Effector memory CD4-positive, alpha-beta T cell (primary cell): ENCODE measurements around the gene SLC5A2.
"Not testable (repeated sequence)": the region's sequence is repeated elsewhere in the genome, so short reads cannot be mapped to it uniquely, and the experiment has no call there.

ENCODE experiments used
- DNase-seq, 3 donors: peaks; one replicate each; pipeline ENCODE4 v3.0.0-alpha.2; 2020
- H3K27ac ChIP-seq: 2 replicates; pipeline ENCODE4 v1.7.0; 2013; ENCODE audit warnings: mild to moderate bottlenecking, low read length, moderate library complexity; ENCODE audit not compliant: insufficient read depth, poor library complexity, severe bottlenecking
- H3K27me3 ChIP-seq: replicated peaks from 2 replicates; pipeline ENCODE4 v1.7.0; 2013; ENCODE audit warnings: mild to moderate bottlenecking, low read length; ENCODE audit not compliant: insufficient read depth, control insufficient read depth, poor library complexity, severe bottlenecking
- H3K36me3 ChIP-seq: 2 replicates; pipeline ENCODE4 v1.7.0; 2013; ENCODE audit warnings: mild to moderate bottlenecking, low read length, moderate library complexity; ENCODE audit not compliant: control insufficient read depth, insufficient read depth
- H3K4me1 ChIP-seq: 2 replicates; pipeline ENCODE4 v1.7.0; 2013; ENCODE audit warnings: low read length, mild to moderate bottlenecking; ENCODE audit not compliant: control insufficient read depth, insufficient read depth, poor library complexity, severe bottlenecking
- H3K4me3 ChIP-seq: 2 replicates; pipeline ENCODE4 v1.7.0; 2013; ENCODE audit warnings: low read length, low read depth, mild to moderate bottlenecking; ENCODE audit not compliant: insufficient read depth, poor library complexity, severe bottlenecking
- H3K9me3 ChIP-seq: 2 replicates; pipeline ENCODE4 v1.7.0; 2013; ENCODE audit warnings: mild to moderate bottlenecking, low read length, moderate library complexity; ENCODE audit not compliant: control insufficient read depth

Gene SLC5A2

GRCh38 chr16:31529108-31529936 is 46.4 kb downstream of the SLC5A2 start:
- no peak overlapping the region for H3K4me3 ChIP-seq
- no peaks in the 10 kb centered on the region for H3K9me3 ChIP-seq
- no peaks in the 10 kb centered on the region for H3K27me3 ChIP-seq
- H3K4me1 ChIP-seq, result peaks cover 2% of the 10 kb centered on the region
- no peaks in the 10 kb centered on the region for H3K36me3 ChIP-seq
- DNase-seq, result no peak
- H3K27ac ChIP-seq, result no peak overlapping the region

GRCh38 chr16:31529937-31530312 is 47.0 kb downstream of the SLC5A2 start:
- H3K4me3 ChIP-seq, result no peak overlapping the region

GRCh38 chr16:31530405-31530804 is 47.5 kb downstream of the SLC5A2 start:
- Histone ChIP-seq H3K4me1 (peaks cover 2% of the 10 kb centered on the region), H3K4me3 (no peak overlapping the region), H3K36me3 (no peaks in the 10 kb centered on the region), H3K27ac (no peak overlapping the region), H3K9me3 (no peaks in the 10 kb centered on the region), H3K27me3 (no peaks in the 10 kb centered on the region)
- DNase-seq, result no peak

More at GRCh38 chr16:31529937-31530312, 47.0 kb downstream of the SLC5A2 start:
- no peaks in the 10 kb centered on the region for H3K36me3 ChIP-seq
- DNase-seq, result no peak
- H3K4me1 ChIP-seq, result peaks cover 2% of the 10 kb centered on the region
- no peaks in the 10 kb centered on the region for H3K27me3 ChIP-seq
- H3K27ac ChIP-seq, result no peak overlapping the region
- H3K9me3 ChIP-seq, result no peaks in the 10 kb centered on the region

- no peaks in the 10 kb centered on the region for H3K27me3 ChIP-seq
- H3K36me3 ChIP-seq, result no peaks in the 10 kb centered on the region
- H3K4me3 ChIP-seq, result no peak overlapping the region
- no peak overlapping the region for H3K27ac ChIP-seq
- peaks cover 2% of the 10 kb centered on the region for H3K4me1 ChIP-seq
- no peak for DNase-seq
- no peaks in the 10 kb centered on the region for H3K9me3 ChIP-seq
Observed at GRCh38 chr16:31531096-31531495, 48.2 kb downstream of the SLC5A2 start.

DNA sequence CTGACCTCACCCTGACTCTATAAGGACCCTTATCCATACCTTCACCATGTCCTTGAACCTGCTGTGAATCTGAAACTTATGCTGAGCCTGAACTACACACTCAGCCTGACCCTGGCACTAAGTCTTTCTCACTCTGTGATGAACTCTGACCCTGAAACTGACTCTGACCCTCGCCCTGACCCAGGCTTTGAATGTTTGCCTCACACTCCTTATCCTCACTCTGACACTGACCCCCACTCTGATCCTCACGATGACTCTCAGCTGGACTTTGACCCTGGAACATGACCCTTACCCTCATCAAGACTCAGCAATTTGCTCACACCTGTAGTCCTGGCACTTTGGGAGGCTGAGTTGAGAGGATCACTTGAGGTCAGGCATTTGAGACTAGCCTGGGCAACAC is 49.2 kb downstream of the SLC5A2 start:
- no peak for DNase-seq
- Histone ChIP-seq H3K4me3 (no peak overlapping the region), H3K9me3 (no peaks in the 10 kb centered on the region), H3K36me3 (no peaks in the 10 kb centered on the region), H3K4me1 (peaks cover 2% of the 10 kb centered on the region), H3K27me3 (peaks cover under 1% of the 10 kb centered on the region), H3K27ac (no peak overlapping the region)

GRCh38 chr16:31532896-31533295 is 50.0 kb downstream of the SLC5A2 start:
- Histone ChIP-seq H3K9me3 (no peaks in the 10 kb centered on the region), H3K4me3 (no peak overlapping the region), H3K4me1 (peaks cover 8% of the 10 kb centered on the region), H3K27ac (no peak overlapping the region), H3K27me3 (peaks cover 8% of the 10 kb centered on the region), H3K36me3 (no peaks in the 10 kb centered on the region)
- DNase-seq, result no peak

DNA sequence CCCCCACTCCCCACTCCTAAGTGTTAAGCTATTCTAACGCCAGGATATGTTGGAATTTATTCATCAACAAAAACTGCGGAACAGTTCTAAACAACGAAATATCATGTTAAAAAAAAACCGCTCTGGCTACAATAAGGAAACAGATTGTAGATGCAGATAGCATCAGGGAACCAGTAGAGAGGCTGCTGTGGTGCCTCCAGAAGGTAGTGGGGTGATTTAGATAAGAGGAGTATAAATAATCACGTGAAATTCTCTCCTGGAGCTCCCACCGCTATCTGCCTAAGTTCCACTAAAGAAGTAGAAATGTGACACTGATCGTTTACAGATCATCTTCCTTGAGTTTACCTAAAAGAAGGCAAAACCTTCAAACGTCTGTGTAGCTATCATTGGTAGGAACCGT is 52.8 kb downstream of the SLC5A2 start:
- Histone ChIP-seq H3K4me3 (no peak overlapping the region), H3K27ac (no peak overlapping the region), H3K36me3 (no peaks in the 10 kb centered on the region), H3K27me3 (peaks cover 9% of the 10 kb centered on the region), H3K4me1 (peaks cover 6% of the 10 kb centered on the region), H3K9me3 (no peaks in the 10 kb centered on the region)
- DNase-seq, result no peak

- Histone ChIP-seq H3K27me3 (peaks cover 9% of the 10 kb centered on the region), H3K27ac (no peak overlapping the region), H3K4me1 (peaks cover 6% of the 10 kb centered on the region), H3K36me3 (no peaks in the 10 kb centered on the region), H3K9me3 (no peaks in the 10 kb centered on the region), H3K4me3 (no peak overlapping the region)
- no peak for DNase-seq
Observed at GRCh38 chr16:31536804-31537361, 54.0 kb downstream of the SLC5A2 start.

DNA sequence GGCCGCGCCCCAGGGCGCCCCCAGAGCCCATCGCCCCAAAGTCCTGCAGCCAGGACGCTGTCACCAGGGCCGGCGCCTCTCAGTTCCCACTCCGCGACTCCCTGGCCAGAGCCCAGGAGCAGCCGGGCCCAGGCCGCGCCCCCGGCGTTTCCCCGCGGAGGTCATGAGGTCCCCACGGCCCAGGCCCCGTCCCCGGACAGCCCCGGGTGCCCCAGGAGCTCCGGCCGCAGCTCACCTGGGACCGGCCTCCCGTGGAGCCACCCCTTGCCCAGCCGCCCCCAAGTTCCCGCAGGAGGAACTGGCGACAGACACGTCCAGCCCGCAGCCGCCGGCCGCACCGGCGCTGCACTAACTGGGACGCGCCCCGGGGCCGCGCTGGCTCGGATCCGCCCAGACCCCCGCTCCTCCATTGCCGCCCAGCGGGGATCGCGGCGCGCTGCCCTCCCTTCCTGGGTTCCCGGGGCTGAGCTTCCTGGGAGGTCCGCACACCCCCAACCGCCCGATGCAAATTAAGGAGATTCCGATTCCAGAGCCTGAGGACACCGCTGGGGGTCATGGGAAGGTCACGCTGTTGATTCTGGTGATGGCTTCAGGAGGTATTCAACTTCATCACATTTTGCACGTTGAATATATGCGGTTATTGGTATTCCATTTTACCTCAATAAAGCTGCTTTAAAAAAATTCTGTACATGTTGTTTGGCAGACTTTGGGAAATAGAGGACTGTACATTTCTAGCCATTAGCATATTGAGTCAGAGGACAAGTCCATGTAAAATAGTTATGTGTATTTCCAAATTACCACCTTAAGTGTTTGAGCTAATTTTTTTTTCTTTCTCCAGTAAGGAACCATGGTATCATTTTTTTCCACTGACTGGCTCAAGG is 54.7 kb downstream of the SLC5A2 start:
- H3K4me3 ChIP-seq, result no peak overlapping the region

GRCh38 chr16:31538243-31538598 is 55.3 kb downstream of the SLC5A2 start:
- not testable (repeated sequence) for H3K27me3 ChIP-seq, H3K9me3 ChIP-seq, H3K36me3 ChIP-seq, H3K4me1 ChIP-seq, H3K4me3 ChIP-seq, H3K27ac ChIP-seq, DNase-seq

More for the DNA sequence above, 54.7 kb downstream of the SLC5A2 start:
- Histone ChIP-seq H3K27ac (no peak overlapping the region), H3K9me3 (no peaks in the 10 kb centered on the region), H3K27me3 (peaks cover 9% of the 10 kb centered on the region), H3K4me1 (peaks cover 6% of the 10 kb centered on the region), H3K36me3 (no peaks in the 10 kb centered on the region)
- DNase-seq, result no peak
